KMS-11 (cell line): ENCODE data around the gene CHD5.

ENCODE experiments used
- H2AFZ ChIP-seq: fragments of 200-600 bp; sonication (generic); 2 replicates; pipeline ENCODE4 v1.6.1; 2016; ENCODE audit warnings: antibody characterized with exemption, mixed run types, low read depth
- H3K27ac ChIP-seq: fragments of 200-600 bp; sonication (generic); 2 replicates; pipeline ENCODE4 v1.6.1; 2016; ENCODE audit warnings: mild to moderate bottlenecking, mixed run types
- H3K27me3 ChIP-seq: fragments of 200-600 bp; sonication (generic); 2 replicates; pipeline ENCODE4 v1.6.1; 2017; ENCODE audit warnings: mild to moderate bottlenecking, low read depth, mixed run types, moderate library complexity; ENCODE audit not compliant: insufficient read depth
- H3K36me3 ChIP-seq: fragments of 200-600 bp; sonication (generic); 2 replicates; pipeline ENCODE4 v1.6.1; 2017; ENCODE audit warnings: mild to moderate bottlenecking, mixed run types; ENCODE audit not compliant: insufficient read depth
- H3K4me1 ChIP-seq: fragments of 200-600 bp; sonication (generic); 2 replicates; pipeline ENCODE4 v1.6.1; 2016; ENCODE audit warnings: mild to moderate bottlenecking, low read depth, mixed run types; ENCODE audit not compliant: poor library complexity, severe bottlenecking
- H3K4me2 ChIP-seq: fragments of 200-600 bp; sonication (generic); 2 replicates; pipeline ENCODE4 v1.7.0; 2016; ENCODE audit warnings: mild to moderate bottlenecking, mixed run types
- H3K4me3 ChIP-seq: fragments of 200-600 bp; sonication (generic); IDR thresholded peaks from 2 replicates; pipeline ENCODE4 v1.6.1; 2017; ENCODE audit warnings: low read depth, low read length, mixed read lengths; ENCODE audit not compliant: insufficient read depth
- H3K79me2 ChIP-seq: fragments of 200-600 bp; sonication (generic); 2 replicates; pipeline ENCODE4 v1.6.1; 2016; ENCODE audit warnings: low read depth, mixed run types; ENCODE audit not compliant: insufficient read depth
- H3K9ac ChIP-seq: fragments of 200-600 bp; sonication (generic); 2 replicates; pipeline ENCODE4 v1.6.1; 2016; ENCODE audit warnings: mild to moderate bottlenecking, mixed run types
- H4K20me1 ChIP-seq: fragments of 200-600 bp; sonication (generic); 2 replicates; pipeline ENCODE4 v1.6.1; 2016; ENCODE audit warnings: mild to moderate bottlenecking, mixed run types; ENCODE audit not compliant: insufficient read depth
- TF ChIP-seq, protein P1 (sequence below): fragments of 200-600 bp; sonication (generic); conservative IDR thresholded peaks from 2 replicates; pipeline ENCODE4 v1.6.1; 2017; ENCODE audit warnings: low read depth, mild to moderate bottlenecking, antibody characterized with exemption, low read length, moderate library complexity, mixed read lengths

Gene CHD5

DNA sequence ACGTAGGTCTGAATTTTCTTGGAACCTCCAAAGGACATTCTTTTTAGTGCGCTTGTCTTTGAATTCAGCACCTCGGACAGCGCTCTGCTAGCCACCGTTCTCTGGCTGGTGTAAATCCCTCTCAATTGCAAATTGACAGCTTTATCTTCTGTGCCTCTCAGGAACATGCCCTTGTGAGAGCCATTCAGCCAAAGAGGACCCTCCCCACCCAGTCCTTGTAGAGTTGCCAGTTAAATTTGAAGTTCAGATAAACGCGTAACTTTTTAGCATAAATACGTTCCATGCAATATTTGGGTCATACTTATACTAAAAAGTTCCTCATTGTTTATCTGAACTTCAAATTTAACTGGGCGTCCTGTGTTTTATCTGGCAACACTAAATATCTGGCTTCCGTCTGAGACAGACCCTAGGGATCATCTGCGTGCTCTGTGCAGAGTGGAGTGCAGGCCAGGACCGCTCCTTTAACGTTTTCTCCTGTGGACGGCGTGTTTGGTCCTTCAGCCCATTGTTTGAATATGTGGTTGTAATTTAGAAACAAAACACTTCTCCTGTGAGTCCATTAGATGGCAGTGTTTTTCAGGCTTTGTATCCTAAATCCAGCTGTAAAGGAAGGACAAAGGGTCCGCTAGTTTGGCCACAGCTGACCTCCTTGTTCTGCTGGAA, 127.4 kb downstream of the CHD5 start:
- no peak overlapping the region for H3K27ac ChIP-seq
- H3K4me2 ChIP-seq = no peak overlapping the region
- no peak overlapping the region for H2AFZ ChIP-seq
- no peak overlapping the region for H3K4me3 ChIP-seq
- H3K79me2 ChIP-seq = no peaks in the 10 kb centered on the region
- peaks cover 8% of the 10 kb centered on the region; the same call in 1 of the 2 replicates for H4K20me1 ChIP-seq
- no peak overlapping the region for H3K9ac ChIP-seq
- TF ChIP-seq, protein P1, sequence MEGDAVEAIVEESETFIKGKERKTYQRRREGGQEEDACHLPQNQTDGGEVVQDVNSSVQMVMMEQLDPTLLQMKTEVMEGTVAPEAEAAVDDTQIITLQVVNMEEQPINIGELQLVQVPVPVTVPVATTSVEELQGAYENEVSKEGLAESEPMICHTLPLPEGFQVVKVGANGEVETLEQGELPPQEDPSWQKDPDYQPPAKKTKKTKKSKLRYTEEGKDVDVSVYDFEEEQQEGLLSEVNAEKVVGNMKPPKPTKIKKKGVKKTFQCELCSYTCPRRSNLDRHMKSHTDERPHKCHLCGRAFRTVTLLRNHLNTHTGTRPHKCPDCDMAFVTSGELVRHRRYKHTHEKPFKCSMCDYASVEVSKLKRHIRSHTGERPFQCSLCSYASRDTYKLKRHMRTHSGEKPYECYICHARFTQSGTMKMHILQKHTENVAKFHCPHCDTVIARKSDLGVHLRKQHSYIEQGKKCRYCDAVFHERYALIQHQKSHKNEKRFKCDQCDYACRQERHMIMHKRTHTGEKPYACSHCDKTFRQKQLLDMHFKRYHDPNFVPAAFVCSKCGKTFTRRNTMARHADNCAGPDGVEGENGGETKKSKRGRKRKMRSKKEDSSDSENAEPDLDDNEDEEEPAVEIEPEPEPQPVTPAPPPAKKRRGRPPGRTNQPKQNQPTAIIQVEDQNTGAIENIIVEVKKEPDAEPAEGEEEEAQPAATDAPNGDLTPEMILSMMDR = peak; percentile 75
- H3K36me3 ChIP-seq = no peaks in the 10 kb centered on the region
- no peaks in the 10 kb centered on the region for H3K4me1 ChIP-seq
- H3K27me3 ChIP-seq = no peaks in the 10 kb centered on the region
